Measurements from ENCODE around the gene TMBIM4.
"Not testable (repeated sequence)": the region's sequence is repeated elsewhere in the genome, so short reads cannot be mapped to it uniquely, and the experiment has no call there.

TMBIM4 gene

DNA sequence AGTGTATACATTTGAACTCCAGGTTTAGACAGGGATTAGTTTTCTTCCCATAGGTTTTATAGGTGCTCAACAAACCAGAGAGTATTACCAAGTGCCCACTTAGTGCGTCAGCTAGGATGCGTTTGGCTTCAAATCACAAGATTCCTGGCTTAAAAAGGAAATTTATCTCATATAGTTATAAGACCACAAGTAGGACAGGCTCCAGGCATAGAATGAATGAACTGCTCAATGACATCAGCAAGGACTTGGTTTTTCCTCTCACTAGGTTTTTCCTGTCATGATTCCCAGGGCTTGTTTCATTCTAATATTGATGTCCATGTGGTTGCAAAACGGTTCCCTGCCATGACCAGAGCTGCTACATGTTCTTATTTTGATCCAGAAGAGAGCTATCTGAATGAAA, 13.2 kb upstream of the TMBIM4 start:
- no peak for DNase-seq

DNA sequence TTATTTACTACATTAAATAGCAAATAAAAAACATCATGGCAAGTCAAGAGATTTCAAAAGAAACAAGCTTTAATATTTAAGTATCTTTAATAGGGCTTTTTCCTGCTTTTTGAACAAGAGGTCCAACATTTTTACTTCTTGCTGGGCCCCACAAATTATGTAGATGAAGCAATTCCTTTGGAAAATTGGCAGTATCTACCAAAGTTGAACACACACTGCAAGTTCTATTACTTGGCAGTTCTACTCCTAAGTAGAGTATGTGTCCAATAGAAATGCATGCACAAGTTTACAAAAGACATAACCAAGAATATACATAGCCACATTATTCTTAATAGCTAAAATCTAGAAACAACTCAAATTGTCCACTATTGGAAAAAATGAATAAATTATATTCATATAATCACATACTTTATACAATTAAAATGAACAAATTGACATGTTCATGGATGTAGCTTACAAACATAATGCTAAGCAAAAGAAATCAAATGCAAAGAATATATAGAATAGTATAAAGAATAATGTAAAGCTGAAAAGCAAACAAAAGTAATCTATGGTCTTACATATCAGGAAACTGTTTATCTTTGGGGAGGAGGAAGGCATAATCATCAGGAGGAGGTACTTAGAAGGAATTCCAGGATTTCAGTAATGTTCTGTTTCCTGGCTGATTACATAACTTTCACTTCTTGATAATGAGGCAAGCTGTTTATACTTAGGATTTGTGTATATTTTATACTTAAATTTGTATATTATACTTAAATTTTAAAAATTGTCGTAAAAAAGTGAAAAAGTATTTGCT, 6.5 kb upstream of the TMBIM4 start:
- no peak for DNase-seq

DNA sequence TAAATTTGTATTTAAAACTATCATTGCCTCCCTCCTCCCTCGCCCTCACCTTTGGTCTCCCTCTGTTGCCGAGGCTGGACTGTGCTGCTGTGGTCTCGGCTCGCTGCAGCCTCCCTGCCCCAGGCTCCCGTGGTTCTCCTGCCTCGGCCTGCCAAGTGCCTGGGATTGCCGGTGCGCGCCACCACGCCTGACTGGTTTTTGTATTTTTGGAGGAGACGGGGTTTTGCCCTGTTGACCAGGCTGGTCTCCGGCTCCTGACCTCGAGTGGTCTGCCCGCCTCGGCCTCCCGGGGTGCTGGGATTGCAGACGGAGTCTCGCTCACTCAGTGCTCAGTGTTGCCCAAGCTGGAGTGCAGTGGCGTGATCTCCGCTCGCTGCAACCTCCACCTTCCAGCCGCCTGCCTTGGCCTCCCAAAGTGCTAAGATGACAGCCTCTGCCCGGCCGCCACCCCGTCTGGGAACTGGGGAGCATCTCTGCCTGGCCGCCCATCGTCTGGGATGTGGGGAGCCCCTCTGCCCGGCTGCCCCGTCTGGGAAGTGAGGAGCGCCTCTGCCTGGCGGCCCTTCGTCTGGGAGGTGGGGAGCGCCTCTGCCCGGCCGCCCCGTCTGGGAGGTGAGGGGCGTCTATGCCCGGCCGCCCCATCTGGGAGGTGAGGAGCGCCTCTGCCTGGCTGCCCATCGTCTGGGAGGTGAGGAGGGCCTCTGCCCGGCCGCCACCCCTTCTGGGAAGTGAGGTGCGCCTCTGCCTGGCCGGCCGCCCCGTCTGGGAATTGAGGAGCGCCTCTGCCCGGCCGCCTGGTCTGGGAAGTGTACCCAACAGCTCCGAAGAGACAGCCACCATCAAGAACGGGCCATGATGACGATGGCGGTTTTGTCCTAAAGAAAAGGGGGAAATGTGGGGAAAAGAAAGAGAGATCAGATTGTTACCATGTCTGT, 4.9 kb upstream of the TMBIM4 start:
- DNase-seq = not testable (repeated sequence)

DNA sequence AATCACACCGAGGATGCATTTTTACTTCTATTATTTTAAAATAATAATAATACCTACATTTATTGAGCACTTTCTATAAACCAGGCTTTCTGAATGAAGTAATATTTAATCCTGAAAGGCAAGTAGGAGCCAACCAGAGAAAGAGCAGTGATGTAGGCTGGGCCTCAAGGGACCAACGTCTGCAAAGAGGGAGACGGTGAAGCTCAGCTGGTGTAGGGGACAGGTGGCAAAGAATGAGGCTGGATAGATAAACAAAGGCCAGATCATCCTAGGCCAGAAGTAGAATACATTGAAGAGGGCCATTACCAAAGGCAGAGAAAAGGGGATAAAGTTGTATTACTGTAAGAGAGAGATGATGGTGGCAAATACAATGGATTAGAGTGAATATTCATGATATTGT, 810 bp upstream of the TMBIM4 start:
- DNase-seq = no peak

DNA sequence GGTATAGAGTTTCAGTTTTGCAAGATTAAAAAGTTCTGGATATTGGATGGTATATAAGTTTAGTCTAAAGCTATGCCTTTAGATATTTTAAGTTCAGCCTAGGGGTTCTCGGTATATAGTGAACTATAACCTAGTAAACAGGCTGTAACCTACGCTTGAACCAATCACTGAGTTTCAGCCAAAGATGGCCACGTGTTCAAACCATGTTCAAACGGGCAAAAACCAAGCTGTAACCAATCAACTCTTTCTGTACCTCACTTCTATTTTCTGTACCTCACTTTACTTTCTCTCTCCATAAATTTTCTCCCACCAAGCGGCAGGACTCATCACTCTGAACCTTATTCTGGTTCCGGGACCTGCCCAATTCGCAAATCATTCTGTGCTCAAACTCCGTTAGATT, 1.4 kb downstream of the TMBIM4 start:
- no peak for DNase-seq

DNA sequence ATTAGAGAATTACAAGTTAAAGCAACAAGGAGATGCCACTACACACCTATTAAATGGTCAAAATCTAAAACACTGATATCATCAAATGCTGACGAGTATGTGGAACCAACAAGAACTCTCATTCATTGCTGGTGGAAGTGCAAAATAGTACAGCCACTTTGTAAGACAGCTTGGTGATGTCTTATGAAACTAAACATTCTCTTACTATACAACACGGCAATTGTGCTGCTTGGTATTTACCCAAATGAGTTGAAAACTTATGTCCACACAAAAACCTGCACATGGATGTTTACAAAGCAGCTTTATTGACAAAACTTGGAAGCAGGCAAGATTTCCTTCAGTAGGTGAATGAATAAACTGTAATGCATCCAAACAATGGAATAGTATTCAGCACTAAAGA, 3.2 kb downstream of the TMBIM4 start:
- DNase-seq = no peak

DNA sequence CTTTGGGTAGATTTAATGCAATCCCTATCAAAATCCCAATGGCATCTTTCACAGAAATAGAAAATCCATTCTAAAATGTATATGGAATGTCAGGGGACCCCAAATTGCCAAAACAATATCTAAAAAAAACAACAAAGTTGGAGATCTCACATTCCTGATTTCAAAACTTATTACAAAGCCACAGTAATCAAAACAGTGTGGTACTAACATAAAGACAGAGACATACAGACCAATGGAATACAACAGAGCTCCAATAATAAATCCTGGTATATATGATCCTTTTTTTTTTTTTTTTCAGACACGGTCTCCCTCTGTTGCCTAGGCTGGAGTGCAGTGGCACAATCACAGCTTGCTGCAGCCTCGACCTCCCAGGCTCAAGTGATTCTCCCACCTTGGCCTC, 4.7 kb downstream of the TMBIM4 start:
- no peak for DNase-seq

DNA sequence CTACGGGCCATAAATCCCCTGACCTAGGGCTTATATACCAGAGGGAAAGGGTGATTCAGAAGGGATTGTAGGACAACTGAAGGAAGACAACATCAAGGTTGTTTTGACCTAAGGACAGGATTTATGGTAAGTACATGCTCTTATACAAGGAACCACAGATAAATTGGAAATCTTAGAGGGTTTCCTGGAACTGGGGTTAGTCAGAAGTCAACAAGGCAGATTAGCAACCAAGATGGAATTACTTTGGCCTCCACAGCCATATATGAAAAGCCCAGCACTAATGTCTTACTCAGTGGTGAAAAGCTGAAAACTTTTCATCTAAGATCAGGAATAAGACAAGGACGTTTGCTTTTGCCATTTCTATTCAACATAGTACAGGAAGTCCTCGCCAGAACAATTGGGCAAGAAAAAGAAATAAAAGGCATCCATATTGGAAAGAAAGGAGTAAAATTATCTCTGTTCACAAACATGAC, 5.4 kb downstream of the TMBIM4 start:
- DNase-seq = no peak

DNA sequence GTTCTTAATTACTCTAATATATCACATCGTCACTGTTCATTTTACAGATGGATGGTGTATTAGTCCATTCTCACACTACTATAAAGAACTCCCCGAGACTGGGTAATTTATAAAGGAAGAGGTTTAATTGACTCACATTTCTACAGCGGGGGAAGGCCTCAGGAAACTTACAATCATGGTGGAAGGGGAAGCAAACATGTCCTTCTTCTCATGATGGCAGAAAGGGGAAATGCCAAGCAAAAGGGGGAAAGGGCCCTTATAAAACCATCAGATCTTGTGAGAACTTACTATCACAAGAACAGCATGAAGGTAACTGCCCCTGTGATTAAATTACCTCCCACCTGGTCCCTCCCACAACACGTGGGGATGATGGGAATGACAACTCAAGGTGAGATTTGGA, 6.5 kb downstream of the TMBIM4 start:
- no peak for DNase-seq

DNA sequence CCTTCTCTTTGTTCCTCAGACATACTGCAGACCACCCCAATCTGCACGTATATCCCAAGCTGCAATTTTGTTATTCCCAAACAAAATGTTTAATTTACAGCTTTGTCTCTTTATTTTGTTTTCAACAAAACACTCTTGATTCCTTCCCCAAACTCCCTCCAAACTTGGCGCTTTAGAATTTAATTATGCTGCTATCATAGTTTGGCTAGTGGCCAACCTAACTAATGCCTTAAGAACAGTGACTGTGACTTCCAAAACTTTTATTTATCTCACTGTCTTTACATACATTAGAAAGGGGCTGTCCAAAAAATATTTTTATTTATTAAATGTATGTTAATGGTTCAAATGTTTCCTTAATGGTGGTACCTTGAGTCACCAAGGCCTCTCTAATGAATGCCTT, 7.1 kb downstream of the TMBIM4 start:
- DNase-seq = no peak

DNA sequence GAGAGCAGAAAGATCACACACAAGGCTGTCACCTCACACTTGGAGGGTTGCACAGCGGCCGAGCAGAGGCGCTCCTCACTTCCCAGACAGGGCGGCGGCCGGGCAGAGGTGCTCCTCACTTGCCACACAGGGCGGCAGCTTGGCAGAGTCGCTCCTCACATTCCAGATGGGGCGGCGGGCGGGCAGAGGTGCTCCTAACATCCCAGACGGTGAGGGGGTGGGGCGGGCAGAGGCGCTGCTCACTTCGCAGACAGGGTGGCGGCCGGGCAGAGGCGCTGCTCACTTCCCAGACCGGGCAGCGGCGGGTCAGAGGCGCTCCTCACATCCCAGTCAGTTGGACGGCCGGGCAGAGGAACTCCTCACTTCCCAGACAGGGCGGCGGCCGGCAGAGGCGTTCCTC, 9.1 kb downstream of the TMBIM4 start:
- DNase-seq = no peak

DNA sequence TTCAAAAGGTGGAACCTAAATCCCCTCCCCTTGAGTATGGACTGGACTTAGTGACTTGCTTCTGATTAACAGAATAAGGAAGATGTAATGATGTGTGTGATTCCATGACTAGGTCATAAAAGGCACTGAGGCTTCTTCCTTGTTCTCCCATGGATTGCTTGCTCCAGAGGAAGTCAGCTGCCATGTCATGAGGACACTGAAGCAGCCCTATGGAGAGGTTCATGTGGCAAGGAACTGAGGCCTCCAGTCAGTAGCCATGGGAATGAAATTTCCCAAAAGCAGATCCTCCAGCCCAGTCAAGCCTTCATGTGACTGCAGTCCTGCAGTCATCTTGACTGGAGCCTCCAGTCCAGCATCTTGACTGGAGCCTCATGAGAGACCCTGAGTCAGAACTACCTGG, 10.7 kb downstream of the TMBIM4 start:
- no peak for DNase-seq

DNA sequence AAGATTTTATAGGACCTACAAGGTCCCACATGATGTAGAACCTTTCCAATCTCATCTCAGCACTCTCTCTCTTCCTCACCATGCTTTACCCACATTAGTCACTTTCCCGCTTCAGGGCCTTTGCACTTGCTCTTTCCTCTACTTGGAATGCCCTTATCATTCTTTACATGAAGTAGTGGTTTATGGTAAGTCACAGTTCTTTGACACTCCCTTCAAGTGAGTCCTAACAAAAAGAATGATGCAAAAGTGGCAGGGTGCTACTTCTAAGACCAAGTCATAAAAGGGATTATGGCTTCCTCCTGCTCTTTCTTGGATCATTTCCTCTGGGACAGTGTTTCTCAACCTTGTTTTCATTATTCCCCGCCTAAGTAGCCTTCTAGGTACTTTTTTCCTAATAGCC, 13.1 kb downstream of the TMBIM4 start:
- DNase-seq = no peak

DNA sequence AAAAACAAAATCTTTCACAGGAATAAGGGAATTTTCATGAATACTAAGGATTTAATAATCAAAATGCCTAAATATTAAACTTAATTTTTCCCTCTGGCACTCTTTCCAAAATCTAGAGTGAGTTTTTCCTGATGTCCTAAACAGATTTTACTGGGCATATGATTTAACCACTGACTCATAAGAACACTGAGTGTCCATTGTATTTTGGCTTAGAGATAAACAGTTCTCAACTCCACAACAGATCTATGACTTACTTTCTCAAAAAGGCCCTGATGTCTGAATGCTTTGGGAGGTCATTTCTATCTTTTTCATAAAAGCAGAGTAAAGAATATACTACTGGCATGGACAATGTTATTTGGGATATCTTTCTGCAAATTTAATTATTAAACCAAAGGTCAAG, 15.0 kb downstream of the TMBIM4 start:
- no peak for DNase-seq

DNA sequence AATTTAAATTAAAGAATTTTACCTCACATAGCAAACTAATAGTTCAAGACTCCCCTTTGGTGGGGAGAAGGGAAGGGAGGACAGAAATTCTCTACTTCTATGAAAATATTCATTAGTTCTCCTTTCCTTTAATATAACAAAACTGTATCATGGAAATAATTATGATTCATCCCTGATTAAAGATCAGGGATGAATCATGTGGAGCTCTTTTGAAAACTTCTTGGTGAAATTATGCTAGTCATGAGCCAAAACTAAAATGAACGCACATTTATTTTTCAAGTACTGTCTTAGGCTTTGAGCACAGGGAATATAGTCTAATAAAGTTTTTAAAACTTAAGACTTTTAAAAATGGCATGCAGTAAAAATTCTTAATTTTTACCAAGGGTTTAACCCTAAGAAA, 17.1 kb downstream of the TMBIM4 start:
- DNase-seq = no peak

DNA sequence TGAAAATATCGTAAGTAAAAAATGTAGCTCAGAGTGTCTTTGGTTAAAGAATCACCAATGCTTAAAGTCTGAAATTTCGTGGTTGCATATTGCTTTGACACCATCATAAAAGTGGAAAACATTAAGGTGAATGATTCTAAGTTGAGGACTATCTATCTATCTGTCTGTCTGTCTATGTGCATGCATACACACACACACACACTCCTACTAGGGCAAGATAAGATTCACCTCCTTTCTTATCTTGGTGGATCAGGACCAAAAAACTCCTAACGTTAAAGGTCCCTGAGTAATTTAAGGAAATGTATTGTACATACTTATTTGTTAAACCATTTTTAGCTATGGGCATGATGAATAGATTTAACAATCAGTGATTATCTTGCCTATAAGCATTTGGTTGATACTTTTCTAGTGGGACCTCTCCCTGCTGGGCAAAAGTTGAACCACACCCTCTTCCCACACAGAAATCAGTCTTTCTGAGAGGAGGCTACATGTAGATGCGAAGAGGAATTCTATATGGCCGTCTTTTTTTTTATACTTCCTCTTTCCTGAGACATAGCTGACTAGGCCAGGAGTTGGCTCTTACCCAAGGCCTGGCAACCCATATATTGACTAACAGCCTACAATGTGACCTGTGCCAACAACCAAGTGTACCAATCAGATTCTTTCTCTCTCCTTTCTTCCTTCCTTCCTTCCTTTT, 19.9 kb downstream of the TMBIM4 start:
- no peak for DNase-seq

DNA sequence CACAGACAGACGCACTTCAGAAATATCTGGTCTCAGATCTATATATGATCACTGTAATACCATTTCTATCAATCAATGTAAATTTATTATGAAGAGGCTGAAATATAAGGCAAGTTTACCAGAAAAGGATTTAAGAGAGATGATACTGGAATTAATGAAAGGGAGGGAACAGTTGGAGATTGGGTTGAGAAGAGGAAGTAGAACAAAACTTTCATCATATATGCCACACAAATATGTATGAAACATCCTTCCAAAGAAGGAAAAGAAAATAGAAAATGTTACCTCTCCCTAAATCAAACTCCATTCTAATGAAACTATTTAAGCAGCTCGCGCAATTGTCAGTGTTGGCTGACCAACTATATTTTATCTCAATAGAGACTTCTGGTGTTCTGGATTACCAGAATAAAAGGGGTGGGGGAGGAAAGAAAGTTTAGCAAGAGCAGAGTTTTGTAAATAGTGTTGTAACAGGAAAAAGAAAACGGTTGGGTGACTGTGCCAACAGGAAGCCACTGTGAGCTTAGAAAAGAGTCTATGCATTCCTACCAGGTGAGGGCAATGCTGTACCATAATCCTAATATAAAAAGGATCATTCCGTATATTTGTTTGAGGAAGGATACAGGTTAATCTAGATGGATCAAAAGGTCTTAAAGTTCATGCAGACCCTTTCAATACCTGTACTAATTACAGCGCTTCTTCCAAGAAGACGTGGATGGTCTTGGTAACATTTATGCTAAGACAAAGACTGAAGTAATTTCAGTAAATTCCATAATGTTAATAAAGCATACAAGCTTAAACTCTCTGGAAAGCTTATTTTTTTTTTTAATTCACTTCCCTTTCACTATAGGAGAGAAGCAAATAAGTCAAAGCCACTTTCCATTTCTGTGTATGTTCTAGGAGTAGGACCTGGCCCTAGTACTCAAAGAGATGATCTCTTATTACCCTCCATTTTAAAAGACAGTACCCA, 24.7 kb downstream of the TMBIM4 start:
- no peak for DNase-seq

DNA sequence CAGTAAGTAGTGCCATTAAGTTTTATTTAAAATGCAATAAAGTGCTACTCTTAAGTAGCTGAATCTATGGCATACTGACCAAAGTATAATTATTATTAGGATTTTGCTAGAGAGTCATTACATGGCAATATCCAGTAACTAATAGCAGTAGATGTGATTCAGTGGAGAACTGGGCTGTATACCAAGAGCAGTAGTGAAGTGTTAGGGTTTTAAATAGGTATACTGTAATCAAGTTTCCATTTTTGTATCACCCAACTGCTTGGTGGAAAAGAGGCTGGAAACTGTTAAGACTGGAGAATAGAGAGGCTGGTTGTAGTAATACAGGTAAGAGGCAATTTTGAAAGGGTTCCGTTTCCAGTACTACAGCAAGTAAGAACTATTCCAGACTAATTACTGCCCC, 25.9 kb downstream of the TMBIM4 start:
- no peak for DNase-seq

DNA sequence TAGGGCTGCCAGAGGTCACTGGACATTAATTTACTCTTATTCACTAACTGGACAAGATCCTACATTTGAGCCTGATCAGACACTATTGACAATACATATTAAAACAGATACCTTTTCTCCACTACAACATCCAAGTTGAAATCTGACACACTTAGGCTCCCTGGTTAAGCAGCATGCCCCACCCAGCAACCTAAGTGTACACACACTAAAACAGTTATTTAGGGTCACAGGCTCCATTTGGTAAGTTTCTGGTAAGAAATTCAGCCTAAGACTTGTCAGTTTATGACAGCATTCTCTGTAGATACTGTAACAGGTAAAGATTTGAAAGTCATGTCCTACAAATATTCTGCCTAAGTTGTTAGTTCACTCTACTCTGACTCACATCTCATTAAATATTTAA, 27.0 kb downstream of the TMBIM4 start:
- DNase-seq = no peak

DNA sequence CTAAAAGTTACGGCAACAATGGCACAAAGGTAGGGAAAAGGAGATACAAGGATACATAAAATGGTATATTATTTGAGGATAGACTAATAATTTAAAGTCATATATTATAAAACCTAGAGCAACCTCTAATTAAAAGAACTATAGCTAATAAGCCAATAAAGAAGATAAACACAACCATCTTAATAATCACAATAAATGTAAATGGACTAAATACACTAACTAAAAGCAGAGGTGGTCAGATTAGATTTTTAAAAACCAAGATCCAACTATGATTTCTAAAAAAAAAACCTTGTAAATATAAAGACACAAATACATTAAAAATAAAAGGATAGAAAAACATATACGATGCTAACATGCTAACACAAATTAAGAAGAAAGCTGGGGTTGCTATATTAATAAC, 28.5 kb downstream of the TMBIM4 start:
- DNase-seq = no peak

DNA sequence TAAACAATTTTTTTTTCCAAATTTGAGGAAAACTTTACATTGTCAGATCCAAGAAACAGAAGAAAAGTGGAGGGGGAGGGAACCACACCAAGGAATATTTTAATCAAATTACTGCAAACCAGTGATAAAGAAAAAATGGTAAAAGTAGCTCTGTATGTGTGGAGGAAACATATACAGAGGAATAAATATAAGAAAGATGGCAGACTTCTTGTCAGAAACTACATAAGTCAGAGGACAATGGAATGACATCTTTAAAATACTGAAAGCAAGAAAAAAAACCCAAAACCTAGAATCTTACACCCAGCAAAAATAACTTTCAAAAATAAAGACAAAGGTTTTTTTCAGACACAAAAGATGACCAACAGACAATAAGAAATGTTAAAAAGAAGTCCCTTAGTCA, 29.1 kb downstream of the TMBIM4 start:
- no peak for DNase-seq

DNA sequence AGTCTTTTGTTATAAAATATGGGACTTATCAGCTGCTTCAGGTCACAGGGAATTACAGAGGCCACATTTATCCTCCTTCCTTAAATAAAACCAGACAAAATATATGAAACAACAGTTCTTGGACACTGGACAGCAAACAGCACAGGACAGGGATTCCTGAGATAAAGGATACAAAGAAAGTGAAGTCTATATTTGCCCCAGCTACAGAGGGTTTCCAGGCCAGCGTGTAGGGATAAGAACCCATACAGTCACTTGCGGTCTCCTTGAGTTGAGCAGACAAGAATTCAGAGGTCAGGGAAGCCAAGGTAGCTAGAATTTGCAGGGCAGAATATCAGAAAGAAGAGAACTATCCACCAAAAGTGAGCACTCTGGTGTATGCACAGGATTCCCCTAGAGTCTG, 30.5 kb downstream of the TMBIM4 start:
- DNase-seq = no peak

All from activated gamma-delta T cell treated with Interleukin-2 at 50 U/mL for 16 hours (primary cell).